ENCODE measurements around the gene SPEM3.
A peak's percentile ranks its signal among the peaks of the same experiment; 100 is the strongest.

Gene SPEM3

DNA sequence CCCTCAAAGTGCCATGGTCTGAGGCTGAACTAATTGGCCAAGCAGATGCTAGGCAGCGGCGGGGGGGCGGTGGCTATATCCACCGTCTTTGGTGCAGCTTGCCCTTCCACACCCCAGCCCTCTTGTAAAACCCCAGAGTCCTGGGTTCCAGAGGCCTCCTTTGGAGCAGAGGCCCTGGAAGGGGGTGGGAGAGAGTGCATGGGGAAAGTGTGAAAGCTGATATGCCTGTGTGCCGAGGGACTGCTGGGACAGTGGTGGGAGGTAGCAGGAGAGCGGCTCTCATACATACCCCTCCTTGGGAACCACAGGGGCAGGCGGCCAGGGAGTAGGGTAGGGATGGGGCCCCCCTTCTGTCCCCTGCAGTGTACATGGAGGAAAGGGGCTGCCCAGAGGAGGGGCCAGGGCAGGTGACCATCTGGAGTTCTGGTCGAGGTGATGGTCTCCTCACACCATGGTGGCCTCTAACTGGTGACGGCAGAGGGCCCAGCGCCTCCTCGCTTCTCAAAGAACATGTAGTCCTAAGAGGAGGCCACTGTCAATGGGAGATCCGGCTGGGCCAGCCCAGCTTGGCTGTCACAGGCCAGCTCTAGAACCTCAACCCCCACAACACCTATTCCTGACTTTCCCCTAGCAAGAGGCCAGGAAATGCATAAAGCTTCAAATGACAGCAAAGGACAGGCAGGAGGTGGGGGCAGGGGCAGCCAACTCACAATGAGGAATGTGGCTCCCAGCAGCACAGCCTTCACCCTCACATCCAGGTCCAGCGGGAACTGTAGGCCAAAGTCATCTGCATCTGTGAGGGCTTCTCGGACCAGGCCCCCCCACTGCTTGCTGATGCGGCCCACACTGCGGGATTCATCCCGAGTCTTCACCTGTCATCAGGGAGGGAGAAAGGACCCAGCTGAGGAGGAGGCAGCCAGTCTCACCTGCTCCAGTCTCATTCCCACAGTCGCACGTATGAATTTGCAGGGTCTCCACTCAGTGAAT is 38.4 kb upstream of the SPEM3 start:
- no peak overlapping the region for H3K4me3 ChIP-seq (ENCODE audit: insufficient read depth, low read depth, low read length, poor library complexity, severe bottlenecking)
- peaks cover 50% of the 10 kb centered on the region for H3K36me3 ChIP-seq (ENCODE audit: control insufficient read depth, insufficient read depth, low read length)
- peaks cover 32% of the 10 kb centered on the region for H3K4me1 ChIP-seq (ENCODE audit: control insufficient read depth, insufficient read depth, low read length, poor library complexity, severe bottlenecking)

DNA sequence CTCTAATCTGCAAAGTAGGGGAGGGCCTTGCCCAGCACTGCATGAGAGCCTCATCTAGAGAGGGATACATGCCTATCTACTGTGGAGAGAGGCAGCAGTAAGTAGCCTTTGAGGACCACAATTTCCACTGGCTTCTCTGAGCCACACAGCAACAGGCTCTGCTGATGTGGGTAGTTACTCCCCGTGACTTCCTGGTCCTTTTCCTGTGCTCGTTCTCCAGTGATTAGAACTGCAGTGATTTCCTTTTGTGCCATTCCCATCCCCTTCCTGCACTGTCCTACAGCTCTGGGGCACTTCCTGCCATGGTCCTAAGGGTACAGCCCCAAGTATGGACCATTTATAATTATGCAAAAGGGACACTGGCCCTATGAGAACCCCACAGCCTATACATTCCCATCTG is 37.4 kb upstream of the SPEM3 start:
- H3K36me3 ChIP-seq (ENCODE audit: control insufficient read depth, insufficient read depth, low read length) = peaks cover 50% of the 10 kb centered on the region
- H3K27ac ChIP-seq (ENCODE audit: insufficient read depth, low read length, poor library complexity, severe bottlenecking) = no peak overlapping the region
- no peaks in the 10 kb centered on the region for H3K27me3 ChIP-seq (replicated peaks; ENCODE audit: control insufficient read depth, insufficient read depth, low read length, poor library complexity, severe bottlenecking)
- H3K9me3 ChIP-seq (ENCODE audit: control insufficient read depth, low read length) = no peaks in the 10 kb centered on the region
- H3K4me1 ChIP-seq (ENCODE audit: control insufficient read depth, insufficient read depth, low read length, poor library complexity, severe bottlenecking) = peaks cover 33% of the 10 kb centered on the region
- no peak for DNase-seq
- H3K4me3 ChIP-seq (ENCODE audit: insufficient read depth, low read depth, low read length, poor library complexity, severe bottlenecking) = no peak overlapping the region

More for the DNA sequence above, 38.4 kb upstream of the SPEM3 start:
- Histone ChIP-seq H3K9me3 (ENCODE audit: control insufficient read depth, low read length) (no peaks in the 10 kb centered on the region), H3K27ac (ENCODE audit: insufficient read depth, low read length, poor library complexity, severe bottlenecking) (peak overlapping the region; percentile 4), H3K27me3 (replicated peaks; ENCODE audit: control insufficient read depth, insufficient read depth, low read length, poor library complexity, severe bottlenecking) (no peaks in the 10 kb centered on the region)
- DNase-seq = no peak

DNA sequence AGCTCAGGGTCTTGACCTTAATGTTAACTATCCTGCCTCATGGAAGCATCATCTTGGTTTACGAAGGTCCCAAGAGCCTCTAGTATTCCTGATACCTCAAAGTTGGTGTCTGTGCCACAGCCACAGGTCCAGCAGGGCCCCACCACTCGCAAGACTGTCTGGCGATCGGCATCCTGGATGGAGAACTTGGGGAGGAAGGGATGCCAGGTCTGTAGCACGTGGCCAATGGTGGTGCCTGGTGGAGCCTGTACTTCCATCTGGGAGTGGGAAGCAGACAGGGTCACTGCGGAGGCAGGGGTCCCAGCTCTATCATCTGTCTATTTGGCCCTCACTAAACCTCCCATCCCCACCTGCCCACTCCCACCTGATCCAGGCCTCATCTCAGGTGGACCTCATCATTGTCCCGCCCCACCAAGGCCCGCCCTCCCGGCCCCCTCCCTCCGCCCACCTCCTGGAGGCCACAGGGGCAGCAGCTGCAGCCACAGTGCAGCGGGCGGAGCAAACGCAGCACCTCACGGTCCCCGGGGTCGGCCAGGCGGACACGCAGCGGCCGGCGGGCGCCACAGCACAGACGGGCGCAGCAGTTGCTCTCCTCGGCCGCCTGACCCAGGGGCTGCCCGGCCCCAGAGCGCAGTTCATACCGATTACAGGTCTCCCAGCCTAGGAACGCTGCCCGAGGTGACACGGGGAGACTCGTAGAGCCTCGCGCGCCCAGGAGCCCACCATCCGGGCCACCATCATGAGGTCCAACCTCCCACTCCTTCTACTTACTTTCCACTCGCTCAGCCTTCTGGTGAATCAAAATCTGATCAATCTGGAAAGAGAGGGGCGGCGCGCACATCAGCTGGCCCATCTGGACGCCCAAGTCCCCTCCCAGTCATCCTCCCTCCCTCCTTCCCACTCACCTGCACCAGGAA is 35.7 kb upstream of the SPEM3 start:
- H3K27me3 ChIP-seq (replicated peaks; ENCODE audit: control insufficient read depth, insufficient read depth, low read length, poor library complexity, severe bottlenecking) = no peaks in the 10 kb centered on the region
- DNase-seq = no peak
- peaks cover 44% of the 10 kb centered on the region for H3K36me3 ChIP-seq (ENCODE audit: control insufficient read depth, insufficient read depth, low read length)
- H3K4me1 ChIP-seq (ENCODE audit: control insufficient read depth, insufficient read depth, low read length, poor library complexity, severe bottlenecking) = peaks cover 33% of the 10 kb centered on the region
- H3K4me3 ChIP-seq (ENCODE audit: insufficient read depth, low read depth, low read length, poor library complexity, severe bottlenecking) = peak overlapping the region; percentile 95
- H3K27ac ChIP-seq (ENCODE audit: insufficient read depth, low read length, poor library complexity, severe bottlenecking) = peak overlapping the region; percentile 90
- no peaks in the 10 kb centered on the region for H3K9me3 ChIP-seq (ENCODE audit: control insufficient read depth, low read length)

DNA sequence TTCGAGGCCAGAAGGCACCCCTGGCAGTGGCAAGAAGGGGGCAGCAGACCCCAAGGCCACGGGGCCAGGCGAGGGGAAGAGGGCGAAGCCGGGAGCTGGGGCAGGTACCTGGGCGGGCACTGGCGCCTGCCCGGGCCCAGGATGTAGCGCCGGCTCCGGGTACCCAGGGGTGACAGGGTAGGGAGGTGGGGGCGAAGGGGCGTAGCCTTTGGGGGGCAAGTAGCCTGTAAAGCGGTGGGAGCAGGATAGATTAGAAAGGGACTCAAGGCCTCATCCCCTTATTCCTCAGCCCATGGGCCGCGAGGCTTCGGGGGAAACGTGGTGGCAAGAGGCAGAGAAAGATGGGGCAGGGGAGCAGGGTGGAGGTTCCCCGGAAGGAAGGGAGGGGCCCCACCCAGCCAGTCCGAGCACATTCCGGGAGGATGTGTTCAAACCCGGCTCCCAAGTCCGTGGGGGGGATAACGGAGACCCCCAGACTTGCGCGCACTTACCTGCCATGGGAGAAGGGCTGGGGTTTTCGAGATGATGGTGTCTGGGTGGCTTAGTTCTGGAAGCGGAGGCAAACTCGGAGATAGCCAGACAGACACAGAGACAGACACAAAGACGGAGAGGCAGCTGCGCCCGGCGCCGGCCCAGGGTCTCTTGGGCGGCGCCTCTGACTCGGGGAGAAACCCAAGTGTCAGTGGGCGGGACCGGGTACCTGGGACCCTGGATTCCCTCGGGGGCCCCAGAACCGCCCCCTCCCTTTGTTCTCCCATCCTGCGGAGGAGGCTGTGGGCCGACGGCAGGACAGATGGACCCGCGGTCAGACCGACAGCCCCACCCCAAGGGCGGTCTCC is 34.8 kb upstream of the SPEM3 start:
- H3K9me3 ChIP-seq (ENCODE audit: control insufficient read depth, low read length) = no peaks in the 10 kb centered on the region
- DNase-seq = peak; percentile 60 to 74 (median 73)
- H3K27me3 ChIP-seq (replicated peaks; ENCODE audit: control insufficient read depth, insufficient read depth, low read length, poor library complexity, severe bottlenecking) = no peaks in the 10 kb centered on the region
- H3K27ac ChIP-seq (ENCODE audit: insufficient read depth, low read length, poor library complexity, severe bottlenecking) = peak overlapping the region; percentile 90
- peaks cover 33% of the 10 kb centered on the region for H3K4me1 ChIP-seq (ENCODE audit: control insufficient read depth, insufficient read depth, low read length, poor library complexity, severe bottlenecking)
- peaks cover 38% of the 10 kb centered on the region for H3K36me3 ChIP-seq (ENCODE audit: control insufficient read depth, insufficient read depth, low read length)
- peak overlapping the region; percentile 95 for H3K4me3 ChIP-seq (ENCODE audit: insufficient read depth, low read depth, low read length, poor library complexity, severe bottlenecking)

DNA sequence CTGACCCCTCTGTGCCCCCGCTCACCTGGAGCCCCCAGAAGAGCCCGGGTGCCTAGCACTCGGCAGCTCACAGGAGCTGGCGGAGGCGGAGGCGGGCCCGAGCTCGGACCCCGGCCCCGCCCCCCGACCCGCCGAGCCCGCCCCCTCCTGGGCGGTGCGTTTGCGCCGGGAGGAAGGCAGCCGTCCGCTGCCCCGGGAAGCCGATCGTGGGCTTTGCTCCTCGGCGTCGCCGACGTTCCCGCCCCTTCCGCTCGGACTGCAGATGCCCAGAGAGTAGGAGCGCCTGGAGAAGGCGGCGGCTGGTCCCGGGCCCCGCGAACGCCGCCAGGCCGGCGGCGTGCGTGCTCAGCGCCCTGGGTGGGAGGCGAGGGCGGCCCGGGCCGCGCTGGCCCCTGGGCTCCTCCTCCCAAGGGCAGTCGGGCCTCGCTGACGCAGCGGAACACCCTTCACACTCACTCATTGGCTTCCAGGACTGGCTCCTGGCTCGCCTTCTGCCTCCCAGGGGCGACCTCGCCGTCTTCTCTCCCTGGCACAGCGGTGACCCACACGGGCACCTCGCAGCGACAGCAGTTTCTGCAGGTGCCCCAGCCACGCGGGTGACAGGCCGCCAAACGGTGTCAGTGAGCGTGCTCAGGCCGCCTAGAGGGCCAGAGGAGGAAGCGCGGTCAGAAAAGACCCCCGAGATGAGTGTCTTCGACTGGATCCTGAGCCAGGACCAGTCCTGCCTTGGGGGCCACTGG is 34.0 kb upstream of the SPEM3 start, which contains the start of gene PLSCR3:
PLSCR3 (minus strand) TSS at position 74 of the 740 bp plus-strand sequence. CDS start 415 bp downstream, outside the sequence.
- H3K36me3 ChIP-seq (ENCODE audit: control insufficient read depth, insufficient read depth, low read length) = peaks cover 30% of the 10 kb centered on the region
- peak within 1 kb of the TSS; percentile 95 for H3K4me3 ChIP-seq (ENCODE audit: insufficient read depth, low read depth, low read length, poor library complexity, severe bottlenecking)
- H3K27ac ChIP-seq (ENCODE audit: insufficient read depth, low read length, poor library complexity, severe bottlenecking) = peak within 1 kb of the TSS; percentile 90
- peaks cover 33% of the 10 kb centered on the region for H3K4me1 ChIP-seq (ENCODE audit: control insufficient read depth, insufficient read depth, low read length, poor library complexity, severe bottlenecking)
- peak; percentile 61 to 78 (median 74) for DNase-seq
- no peaks in the 10 kb centered on the region for H3K9me3 ChIP-seq (ENCODE audit: control insufficient read depth, low read length)
- no peaks in the 10 kb centered on the region for H3K27me3 ChIP-seq (replicated peaks; ENCODE audit: control insufficient read depth, insufficient read depth, low read length, poor library complexity, severe bottlenecking)

DNA sequence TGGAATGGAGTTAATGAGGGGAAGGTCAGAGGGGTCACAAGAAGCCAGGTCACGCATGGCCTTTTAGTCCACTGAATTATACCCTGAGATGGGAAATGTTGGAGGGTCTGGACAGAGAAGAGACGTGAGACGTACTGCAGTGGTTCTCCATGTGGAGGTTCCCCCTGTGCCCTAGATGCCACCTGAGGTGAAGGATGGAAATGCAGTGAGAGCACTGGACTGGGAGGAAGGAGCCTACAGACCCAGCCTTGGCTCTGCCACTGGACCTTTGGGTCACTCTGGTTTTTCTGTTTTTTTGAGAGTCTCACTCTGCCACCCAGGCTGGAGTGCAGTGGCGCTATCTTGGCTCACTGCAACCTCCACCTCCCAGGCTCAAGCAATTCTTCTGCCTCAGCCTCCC is 32.5 kb upstream of the SPEM3 start:
- DNase-seq = no peak
- H3K9me3 ChIP-seq (ENCODE audit: control insufficient read depth, low read length) = no peaks in the 10 kb centered on the region

DNA sequence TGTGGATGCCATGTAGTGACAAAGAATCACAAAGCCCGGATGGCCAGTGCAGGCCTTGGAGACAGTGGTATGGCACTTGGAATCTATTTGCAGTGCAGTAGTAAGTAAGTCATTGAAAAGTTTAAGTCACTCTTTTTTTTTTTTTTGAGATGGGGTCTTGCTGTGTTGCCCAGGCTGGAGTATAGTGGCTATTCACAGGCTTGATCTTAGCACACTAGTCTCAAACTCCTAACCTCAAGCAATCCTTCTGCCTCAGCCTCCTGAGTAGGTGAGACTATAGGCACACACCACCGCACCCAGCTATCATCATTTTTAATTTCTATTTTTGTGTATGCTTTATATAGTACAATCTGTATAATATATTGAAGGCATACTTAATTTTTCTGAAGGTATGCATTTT is 30.0 kb upstream of the SPEM3 start:
- peaks cover 17% of the 10 kb centered on the region for H3K4me1 ChIP-seq (ENCODE audit: control insufficient read depth, insufficient read depth, low read length, poor library complexity, severe bottlenecking)
- H3K9me3 ChIP-seq (ENCODE audit: control insufficient read depth, low read length) = no peaks in the 10 kb centered on the region
- H3K36me3 ChIP-seq (ENCODE audit: control insufficient read depth, insufficient read depth, low read length) = no peaks in the 10 kb centered on the region
- no peak overlapping the region for H3K4me3 ChIP-seq (ENCODE audit: insufficient read depth, low read depth, low read length, poor library complexity, severe bottlenecking)
- H3K27me3 ChIP-seq (replicated peaks; ENCODE audit: control insufficient read depth, insufficient read depth, low read length, poor library complexity, severe bottlenecking) = no peaks in the 10 kb centered on the region
- H3K27ac ChIP-seq (ENCODE audit: insufficient read depth, low read length, poor library complexity, severe bottlenecking) = no peak overlapping the region
- DNase-seq = no peak

More for the DNA sequence above, 32.5 kb upstream of the SPEM3 start:
- H3K4me1 ChIP-seq (ENCODE audit: control insufficient read depth, insufficient read depth, low read length, poor library complexity, severe bottlenecking) = peaks cover 30% of the 10 kb centered on the region
- no peak overlapping the region for H3K27ac ChIP-seq (ENCODE audit: insufficient read depth, low read length, poor library complexity, severe bottlenecking)
- H3K36me3 ChIP-seq (ENCODE audit: control insufficient read depth, insufficient read depth, low read length) = peaks cover 15% of the 10 kb centered on the region
- no peak overlapping the region for H3K4me3 ChIP-seq (ENCODE audit: insufficient read depth, low read depth, low read length, poor library complexity, severe bottlenecking)
- no peaks in the 10 kb centered on the region for H3K27me3 ChIP-seq (replicated peaks; ENCODE audit: control insufficient read depth, insufficient read depth, low read length, poor library complexity, severe bottlenecking)

DNA sequence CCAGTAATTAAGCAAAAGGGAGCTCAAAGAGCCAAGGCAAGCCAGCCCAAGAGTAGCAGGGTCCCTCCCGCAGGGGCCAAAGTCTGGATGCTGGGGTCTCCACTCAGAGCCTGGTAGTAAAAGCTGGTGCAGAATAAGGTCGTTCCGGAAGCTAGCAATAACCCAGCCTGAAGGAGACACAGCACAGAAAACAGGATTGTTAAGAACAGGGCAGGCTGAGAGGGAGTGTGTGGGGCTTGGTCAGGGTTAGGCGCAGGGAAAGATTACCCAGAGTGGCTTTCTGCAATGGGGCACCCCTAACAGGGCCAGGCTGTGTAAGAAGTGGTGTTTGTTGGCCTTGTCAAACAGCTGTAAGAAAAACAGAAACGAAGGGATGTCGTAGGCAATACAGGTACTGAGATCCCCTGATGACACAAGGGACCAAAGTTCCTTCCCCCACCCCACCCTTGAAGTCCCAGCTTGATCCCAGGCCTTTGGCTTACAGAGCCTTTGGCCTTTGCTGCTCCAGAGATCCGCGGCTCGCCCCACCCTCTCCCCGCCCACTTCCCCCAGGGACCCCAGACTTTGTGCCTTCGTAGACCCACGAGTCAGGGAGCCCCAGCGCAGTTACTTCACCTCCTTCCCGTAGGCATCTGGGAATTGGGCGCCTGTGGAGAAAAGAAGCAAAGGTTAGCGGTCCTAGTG is 25.5 kb upstream of the SPEM3 start:
- Histone ChIP-seq H3K4me1 (ENCODE audit: control insufficient read depth, insufficient read depth, low read length, poor library complexity, severe bottlenecking) (peaks cover 19% of the 10 kb centered on the region), H3K27me3 (replicated peaks; ENCODE audit: control insufficient read depth, insufficient read depth, low read length, poor library complexity, severe bottlenecking) (no peaks in the 10 kb centered on the region), H3K27ac (ENCODE audit: insufficient read depth, low read length, poor library complexity, severe bottlenecking) (peak overlapping the region; percentile 67), H3K4me3 (ENCODE audit: insufficient read depth, low read depth, low read length, poor library complexity, severe bottlenecking) (peak overlapping the region; percentile 89), H3K9me3 (ENCODE audit: control insufficient read depth, low read length) (no peaks in the 10 kb centered on the region), H3K36me3 (ENCODE audit: control insufficient read depth, insufficient read depth, low read length) (no peaks in the 10 kb centered on the region)
- DNase-seq = no peak

All from effector memory CD4-positive, alpha-beta T cell (primary cell).